B cell (primary cell): ENCODE data around the gene WFDC5.

Experiments used
- EZH2 ChIP-seq: IDR thresholded peaks from 2 replicates; pipeline ENCODE4 v1.6.1; 2012; ENCODE audit warnings: borderline replicate concordance, low read depth, mild to moderate bottlenecking, moderate library complexity, low read length; ENCODE audit not compliant: insufficient read depth, poor library complexity, severe bottlenecking
- TF ChIP-seq, protein P1 (sequence below): fragments of 200-600 bp; IDR thresholded peaks from one replicate; pipeline ENCODE4 v1.8.0; 2022; ENCODE audit warnings: antibody characterized with exemption, mild to moderate bottlenecking

DNA sequence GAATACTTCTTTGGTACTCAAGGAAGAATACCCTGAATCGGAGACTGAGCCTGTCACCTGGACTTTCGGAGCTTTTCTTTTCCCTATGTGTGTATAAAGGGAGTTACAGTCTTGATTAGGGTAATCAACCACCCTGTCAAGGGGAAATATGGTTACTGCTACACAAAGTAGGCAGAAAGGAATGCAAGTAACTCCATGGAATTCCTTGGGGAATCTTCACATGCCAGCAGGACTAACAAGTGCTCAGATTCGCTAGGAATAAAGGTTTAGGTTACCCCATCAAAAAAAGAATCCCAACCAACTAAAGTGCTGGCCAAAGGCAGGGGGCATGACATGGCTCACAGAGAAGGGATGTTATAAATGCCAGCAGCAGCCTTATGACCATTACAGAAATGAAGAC is 24.5 kb downstream of the WFDC5 start:
- TF ChIP-seq, protein P1, sequence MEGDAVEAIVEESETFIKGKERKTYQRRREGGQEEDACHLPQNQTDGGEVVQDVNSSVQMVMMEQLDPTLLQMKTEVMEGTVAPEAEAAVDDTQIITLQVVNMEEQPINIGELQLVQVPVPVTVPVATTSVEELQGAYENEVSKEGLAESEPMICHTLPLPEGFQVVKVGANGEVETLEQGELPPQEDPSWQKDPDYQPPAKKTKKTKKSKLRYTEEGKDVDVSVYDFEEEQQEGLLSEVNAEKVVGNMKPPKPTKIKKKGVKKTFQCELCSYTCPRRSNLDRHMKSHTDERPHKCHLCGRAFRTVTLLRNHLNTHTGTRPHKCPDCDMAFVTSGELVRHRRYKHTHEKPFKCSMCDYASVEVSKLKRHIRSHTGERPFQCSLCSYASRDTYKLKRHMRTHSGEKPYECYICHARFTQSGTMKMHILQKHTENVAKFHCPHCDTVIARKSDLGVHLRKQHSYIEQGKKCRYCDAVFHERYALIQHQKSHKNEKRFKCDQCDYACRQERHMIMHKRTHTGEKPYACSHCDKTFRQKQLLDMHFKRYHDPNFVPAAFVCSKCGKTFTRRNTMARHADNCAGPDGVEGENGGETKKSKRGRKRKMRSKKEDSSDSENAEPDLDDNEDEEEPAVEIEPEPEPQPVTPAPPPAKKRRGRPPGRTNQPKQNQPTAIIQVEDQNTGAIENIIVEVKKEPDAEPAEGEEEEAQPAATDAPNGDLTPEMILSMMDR: no peak
- TF ChIP-seq EZH2: no peak
